HepG2 (cell line): ENCODE data around the gene SHQ1. TPM values are rescaled to one million over a fixed set of nuclear protein-coding genes. Genes with fewer than 3 reads are reported as not detected.

Source experiments
- ATAC-seq: fragments of 200-7000 bp; cut with Tn5 transposase; 3 replicates; pipeline ENCODE4 v1.9.1; 2020; ENCODE audit warnings: mild to moderate bottlenecking, moderate library complexity
- BruUV-seq: library from RNA; stranded (reverse); fragments of 400-500 nt; replicated peaks from 2 replicates; lab custom pipeline; 2021; lab: Mats Ljungman, UMichigan
- CTCF ChIA-PET: fragments of 300-600 bp; formaldehyde crosslinking; extraction: SDS; loops from one replicate; lab custom pipeline; 2021; ENCODE audit warnings: low total read pairs, inconsistent platforms, low intra/inter-chr PET ratio; lab: Yijun Ruan, JAX
- POLR2A ChIA-PET: fragments of 350-600 bp; sonication (Branson Sonifier 250); formaldehyde crosslinking; loops from one replicate; lab custom pipeline; 2020; ENCODE audit warnings: antibody characterized with exemption, inconsistent platforms; lab: Yijun Ruan, JAX
- DNase-seq: peaks from one replicate; pipeline ENCODE4 v3.0.0-alpha.2; 2015; ENCODE audit warnings: low spot score
- FAIRE-seq: peaks from 3 replicates; lab custom pipeline; 2011; peaks lifted over from hg19 to GRCh38; lab: Jason Lieb, UNC
- H2AFZ ChIP-seq: one replicate; pipeline ENCODE4 v1.6.1; 2011; ENCODE audit warnings: low read length, inconsistent platforms
- H3K27ac ChIP-seq: fragments of 300-600 bp; 3 replicates; pipeline ENCODE4 v1.8.0; 2011; ENCODE audit warnings: mixed run types, mild to moderate bottlenecking, mixed read lengths, low read length, inconsistent platforms; ENCODE audit not compliant: insufficient read depth; ENCODE audit errors: extremely low read length
- H3K27me3 ChIP-seq, 2 experiments: fragments of 200-600 bp in 1 of 2; 2 replicates in 1 of 2; 3 replicates in 1 of 2; pipeline versions ENCODE4 v1.6.0 to v1.8.0; 2011; ENCODE audit warnings: low read length in 2 of 2, mild to moderate bottlenecking in 2 of 2, moderate library complexity in 2 of 2, inconsistent platforms in 1 of 2; ENCODE audit not compliant: insufficient read depth in 2 of 2, control insufficient read depth in 1 of 2
- H3K36me3 ChIP-seq, 2 experiments: fragments of 200-600 bp in 1 of 2; replicated peaks in 1 of 2; 2 replicates in 1 of 2; 3 replicates in 1 of 2; pipeline versions ENCODE4 v1.5.1 to v1.8.0; 2011; ENCODE audit warnings: low read length in 2 of 2, inconsistent platforms in 1 of 2; ENCODE audit not compliant: insufficient read depth in 2 of 2, control insufficient read depth in 1 of 2
- H3K4me1 ChIP-seq: 2 replicates; pipeline ENCODE4 v1.5.1; 2012; ENCODE audit warnings: low read length, inconsistent platforms; ENCODE audit not compliant: insufficient read depth
- H3K4me2 ChIP-seq: 2 replicates; pipeline ENCODE4 v1.6.0; 2011; ENCODE audit warnings: low read depth, low read length, inconsistent platforms
- H3K4me3 ChIP-seq, 3 experiments: fragments of 200-600 bp in 1 of 3; sonication (generic), shearing (Covaris generic) in 1 of 3; replicated peaks in 1 of 3; 2 replicates each; pipeline ENCODE4 v1.5.1; 2011 to 2016; ENCODE audit warnings: low read length in 3 of 3, inconsistent platforms in 2 of 3, low read depth in 2 of 3, mild to moderate bottlenecking in 2 of 3, control low read depth in 1 of 3, mixed read lengths in 1 of 3; ENCODE audit not compliant: insufficient read depth in 1 of 3
- H3K79me2 ChIP-seq: one replicate; pipeline ENCODE4 v1.6.1; 2011; ENCODE audit warnings: low read length, inconsistent platforms; ENCODE audit not compliant: insufficient read depth
- H3K9ac ChIP-seq: 2 replicates; pipeline ENCODE4 v1.6.0; 2011; ENCODE audit warnings: mild to moderate bottlenecking, low read depth, low read length, inconsistent platforms; ENCODE audit not compliant: insufficient read depth
- H3K9me3 ChIP-seq: 2 replicates; pipeline ENCODE4 v1.5.1; 2012; ENCODE audit warnings: mild to moderate bottlenecking, low read length
- H4K20me1 ChIP-seq: 2 replicates; pipeline ENCODE4 v1.6.0; 2011; ENCODE audit warnings: inconsistent platforms, mild to moderate bottlenecking, low read length, moderate library complexity; ENCODE audit not compliant: insufficient read depth
- ARID4A ChIP-seq: sonication (generic); formaldehyde crosslinking; IDR thresholded peaks from 2 replicates; pipeline ENCODE4 v1.5.0; 2020; ENCODE audit warnings: mild to moderate bottlenecking, missing genetic modification reagents, borderline replicate concordance
- ZNF280D ChIP-seq: sonication (generic); formaldehyde crosslinking; IDR thresholded peaks from 2 replicates; pipeline ENCODE4 v1.5.1; 2020; ENCODE audit warnings: mild to moderate bottlenecking, missing genetic modification reagents
- ZNF556 ChIP-seq: sonication (generic); formaldehyde crosslinking; IDR thresholded peaks from 2 replicates; pipeline ENCODE4 v1.4.0; 2020; ENCODE audit warnings: mild to moderate bottlenecking, missing genetic modification reagents, borderline replicate concordance
- WGBS: methylation state at CpG from one replicate; pipeline ENCODE4 v1.1.6; 2017; ENCODE audit warnings: low lambda C conversion rate; 5-methylcytosine and 5-hydroxymethylcytosine counted together
- in situ Hi-C: cut with HindIII; loops from 2 replicates; pipeline ENCODE4 v1.10.0; 2017; ENCODE audit warnings: low pct_unique_long_range_greater_than_20kb; ENCODE audit not compliant: extremely low pct_ligation_motif_present
- intact Hi-C: fragments of 100-400 bp; cut with micrococcal nuclease; formaldehyde crosslinking; loops from one replicate; pipeline ENCODE4 v1.10.0; 2022; ENCODE audit not compliant: unreplicated experiment
- polyA plus RNA-seq, 8 experiments: library from polyadenylated mRNA; depleted of rRNA in 3 of 8; stranded (reverse) in 7 of 8; unstranded in 1 of 8; fragments of >200 nt; fragmentation: Illumina TruSeq in 4 of 8; extraction: Trizol in 4 of 8; gene quantifications; 2 replicates each; pipeline versions ENCODE4 v1.2.1 to v1.2.3, GENCODE V29; 2011 to 2016; ENCODE audit warnings: low read depth in 4 of 8, missing spikeins in 1 of 8, mixed read lengths in 1 of 8; ENCODE audit not compliant: insufficient read depth in 1 of 8
- total RNA-seq, 5 experiments: library from RNA; depleted of rRNA; stranded (reverse); fragments of >200 nt; fragmentation: Illumina TruSeq; extraction: Trizol; gene quantifications; 2 replicates each; pipeline ENCODE4 v1.2.3, GENCODE V29; 2016; ENCODE audit warnings: low read depth in 1 of 5

SHQ1 gene
- total and polyA plus RNA-seq, 2 of the 13 experiments (the other 11 are each of a cell fraction or from before 2014, with no cell fraction given), result 5.5 to 20.3 TPM

- intact Hi-C loops, result no loop called here
- H2AFZ ChIP-seq, result no peak overlapping the region
- ATAC-seq (no peak), FAIRE-seq (no peak), DNase-seq (no peak)
- H3K4me2 ChIP-seq, result no peak overlapping the region
- no peaks in the 10 kb centered on the region for H3K9me3 ChIP-seq
- ChIA-PET CTCF (no interaction called here), POLR2A (no interaction called here)
- H3K9ac ChIP-seq, result no peak overlapping the region
- H3K36me3 ChIP-seq, result no peaks in the 10 kb centered on the region
- no peaks in the 10 kb centered on the region for H3K4me1 ChIP-seq
- no peak for TF ChIP-seq ZNF280D
- BruUV-seq, result no TSS peak
- no peaks in the 10 kb centered on the region for H4K20me1 ChIP-seq
- no peak overlapping the region for H3K4me3 ChIP-seq
- no peak overlapping the region for H3K27ac ChIP-seq
- 71% methylated on average over 2 of the region's 2 CpGs for WGBS
- no peaks in the 10 kb centered on the region for H3K79me2 ChIP-seq
- H3K27me3 ChIP-seq, result no peaks in the 10 kb centered on the region
- in situ Hi-C loops, result no loop called here
Observed at GRCh38 chr3:72720566-72720965, 127.7 kb downstream of the SHQ1 start.

GRCh38 chr3:72719137-72719536, 129.1 kb downstream of the SHQ1 start:
- intact Hi-C loops, result no loop called here
- CTCF ChIA-PET, result no interaction called here

More at GRCh38 chr3:72719137-72719536, 129.1 kb downstream of the SHQ1 start:
- H3K4me3 ChIP-seq, result no peak overlapping the region
- H3K27ac ChIP-seq, result no peak overlapping the region
- H2AFZ ChIP-seq, result no peak overlapping the region
- TF ChIP-seq ARID4A (CRISPR knock-in tag), result no peak
- TF ChIP-seq ZNF556 (CRISPR knock-in tag), result no peak
- H3K27me3 ChIP-seq, result no peaks in the 10 kb centered on the region
- no peaks in the 10 kb centered on the region for H3K79me2 ChIP-seq
- H3K36me3 ChIP-seq, result no peaks in the 10 kb centered on the region
- POLR2A ChIA-PET, result no interaction called here
- no peaks in the 10 kb centered on the region for H3K4me1 ChIP-seq
- H3K9ac ChIP-seq, result no peak overlapping the region
- DNase-seq (no peak), FAIRE-seq (no peak), ATAC-seq (no peak)
- in situ Hi-C loops, result no loop called here
- no TSS peak for BruUV-seq
- no peaks in the 10 kb centered on the region for H3K9me3 ChIP-seq
- no peak overlapping the region for H3K4me2 ChIP-seq
- H4K20me1 ChIP-seq, result no peaks in the 10 kb centered on the region
